Measurements from ENCODE around the gene ZNF678. TPM values are rescaled to one million over a fixed set of nuclear protein-coding genes. Genes with fewer than 3 reads are reported as not detected.

The ZNF678 gene
- total and polyA plus RNA-seq, 2 donors from 2014 or later = 1.3 to 10.0 TPM

DNA sequence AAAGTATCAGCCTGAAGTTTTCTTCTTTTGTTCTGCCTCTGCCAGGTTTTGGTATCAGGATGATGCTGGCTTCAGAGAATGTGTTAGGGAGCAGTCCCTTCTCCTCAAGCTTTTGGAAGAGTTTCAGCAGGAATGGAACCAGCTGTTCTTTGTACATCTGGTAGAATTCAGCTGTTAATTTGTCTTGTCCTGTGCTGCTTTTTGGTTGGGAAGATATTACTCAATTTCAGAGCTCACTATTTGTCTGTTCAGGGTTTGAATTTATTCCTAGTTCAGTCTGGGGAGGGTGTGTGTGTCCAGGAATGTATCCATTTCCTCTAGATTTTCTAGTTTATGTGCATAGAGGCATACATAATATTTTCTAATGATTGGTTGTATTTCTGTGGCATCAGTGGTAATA is 12.8 kb downstream of the ZNF678 start:
- FAIRE-seq = no peak
- H3K27ac ChIP-seq (ENCODE audit: low read depth in 2 of 2, low read length in 2 of 2) = no peak overlapping the region
- intact Hi-C loops (cut with DNase I) = no loop called here
- no peaks in the 10 kb centered on the region for H3K36me3 ChIP-seq (ENCODE audit: control insufficient read depth in 2 of 3, insufficient read depth in 3 of 3, low read length in 3 of 3)
- no peak overlapping the region for H3K9ac ChIP-seq (ENCODE audit: low read length in 3 of 3)
- H3K4me3 ChIP-seq (ENCODE audit: low read length in 3 of 3) = no peak overlapping the region
- DNase-seq = peak in 1 of 5 donors; percentile 49
- no peaks in the 10 kb centered on the region for H3K27me3 ChIP-seq (ENCODE audit: control insufficient read depth, insufficient read depth, low read length)
- H3K4me1 ChIP-seq (ENCODE audit: control insufficient read depth in 2 of 3, insufficient read depth in 2 of 3, low read depth in 1 of 3, low read length in 3 of 3) = no peaks in the 10 kb centered on the region
- no peak for TF ChIP-seq CTCF (IDR thresholded peaks at IDR 0.05; ENCODE audit: borderline replicate concordance, extremely low read depth, insufficient read depth)
- peaks cover 0 to 12% (median 2%) of the 10 kb centered on the region in 3 donors for H3K9me3 ChIP-seq (ENCODE audit: control insufficient read depth in 2 of 3, insufficient read depth in 1 of 3, low read length in 3 of 3)

DNA sequence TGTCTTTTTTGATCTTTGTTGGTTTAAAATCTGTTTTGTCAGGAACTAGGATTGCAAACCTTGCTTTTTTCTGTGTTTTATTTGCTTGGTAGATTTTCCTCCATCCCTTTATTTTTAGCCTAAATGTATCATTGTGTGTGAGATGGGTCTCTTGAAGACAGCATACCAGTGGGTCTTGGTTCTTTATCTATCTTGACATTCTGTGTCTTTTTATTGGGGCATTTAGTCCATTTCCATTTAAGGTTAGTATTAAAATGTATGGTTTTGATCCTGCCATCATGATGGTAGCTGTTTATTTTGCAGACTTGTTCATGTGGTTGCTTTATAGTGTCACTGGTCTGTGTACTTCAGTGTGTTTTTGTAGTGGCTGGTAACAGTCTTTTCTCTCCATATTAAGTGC is 14.1 kb downstream of the ZNF678 start:
- no peak for FAIRE-seq
- Histone ChIP-seq H3K4me3 (ENCODE audit: low read length in 3 of 3) (no peak overlapping the region), H3K4me1 (ENCODE audit: control insufficient read depth in 2 of 3, insufficient read depth in 2 of 3, low read depth in 1 of 3, low read length in 3 of 3) (no peaks in the 10 kb centered on the region), H3K9me3 (ENCODE audit: control insufficient read depth in 2 of 3, insufficient read depth in 1 of 3, low read length in 3 of 3) (peaks cover 0 to 12% (median 2%) of the 10 kb centered on the region in 3 donors), H3K27ac (ENCODE audit: low read depth in 2 of 2, low read length in 2 of 2) (no peak overlapping the region), H3K27me3 (ENCODE audit: control insufficient read depth, insufficient read depth, low read length) (no peaks in the 10 kb centered on the region), H3K9ac (ENCODE audit: low read length in 3 of 3) (no peak overlapping the region), H3K36me3 (ENCODE audit: control insufficient read depth in 2 of 3, insufficient read depth in 3 of 3, low read length in 3 of 3) (no peaks in the 10 kb centered on the region)
- DNase-seq = no peak
- TF ChIP-seq CTCF (IDR thresholded peaks at IDR 0.05; ENCODE audit: borderline replicate concordance, extremely low read depth, insufficient read depth) = no peak
- intact Hi-C loops (cut with DNase I) = no loop called here

DNA sequence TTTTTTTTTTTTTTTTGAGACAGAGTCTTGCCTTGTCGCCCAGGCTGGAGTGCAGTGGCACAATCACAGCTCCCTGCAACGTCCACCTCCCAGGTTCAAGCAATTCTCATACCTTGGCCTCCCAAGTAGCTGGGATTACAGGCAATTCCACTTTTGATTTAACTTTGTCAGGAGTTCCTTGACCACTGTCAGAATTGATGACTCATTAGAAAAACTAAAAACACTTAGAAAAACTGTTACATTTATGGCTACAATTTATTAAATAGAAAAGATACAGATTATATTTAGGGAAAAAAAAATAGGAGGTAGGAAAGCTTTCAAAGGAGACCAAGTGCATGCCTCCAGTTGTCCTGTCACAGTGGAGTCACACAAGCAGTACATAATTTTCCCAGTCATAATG is 20.0 kb downstream of the ZNF678 start:
- peaks cover 0 to 3% (median 0%) of the 10 kb centered on the region in 3 donors for H3K9me3 ChIP-seq (ENCODE audit: control insufficient read depth in 2 of 3, insufficient read depth in 1 of 3, low read length in 3 of 3)
- H3K9ac ChIP-seq (ENCODE audit: low read length in 3 of 3) = no peak overlapping the region
- H3K4me3 ChIP-seq (ENCODE audit: low read length in 3 of 3) = no peak overlapping the region
- no peaks in the 10 kb centered on the region for H3K4me1 ChIP-seq (ENCODE audit: control insufficient read depth in 2 of 3, insufficient read depth in 2 of 3, low read depth in 1 of 3, low read length in 3 of 3)
- TF ChIP-seq CTCF (IDR thresholded peaks at IDR 0.05; ENCODE audit: borderline replicate concordance, extremely low read depth, insufficient read depth) = no peak
- no peak overlapping the region for H3K27ac ChIP-seq (ENCODE audit: low read depth in 2 of 2, low read length in 2 of 2)
- H3K27me3 ChIP-seq (ENCODE audit: control insufficient read depth, insufficient read depth, low read length) = no peaks in the 10 kb centered on the region
- FAIRE-seq = no peak
- DNase-seq = no peak
- no peaks in the 10 kb centered on the region for H3K36me3 ChIP-seq (ENCODE audit: control insufficient read depth in 2 of 3, insufficient read depth in 3 of 3, low read length in 3 of 3)
- intact Hi-C loops (cut with DNase I) = no loop called here

GRCh38 chr1:227586733-227587132 is 23.4 kb downstream of the ZNF678 start:
- H3K4me3 ChIP-seq (ENCODE audit: low read length in 3 of 3) = no peak overlapping the region
- no peaks in the 10 kb centered on the region for H3K36me3 ChIP-seq (ENCODE audit: control insufficient read depth in 2 of 3, insufficient read depth in 3 of 3, low read length in 3 of 3)
- no peaks in the 10 kb centered on the region for H3K27me3 ChIP-seq (ENCODE audit: control insufficient read depth, insufficient read depth, low read length)
- no peak for TF ChIP-seq CTCF (IDR thresholded peaks at IDR 0.05; ENCODE audit: borderline replicate concordance, extremely low read depth, insufficient read depth)
- no peaks in the 10 kb centered on the region for H3K4me1 ChIP-seq (ENCODE audit: control insufficient read depth in 2 of 3, insufficient read depth in 2 of 3, low read depth in 1 of 3, low read length in 3 of 3)
- FAIRE-seq = no peak
- intact Hi-C loops (cut with DNase I) = no loop called here
- no peak overlapping the region for H3K27ac ChIP-seq (ENCODE audit: low read depth in 2 of 2, low read length in 2 of 2)
- DNase-seq = no peak
- H3K9me3 ChIP-seq (ENCODE audit: control insufficient read depth in 2 of 3, insufficient read depth in 1 of 3, low read length in 3 of 3) = peaks cover 0 to 3% (median 0%) of the 10 kb centered on the region in 3 donors
- H3K9ac ChIP-seq (ENCODE audit: low read length in 3 of 3) = no peak overlapping the region
